Heart right ventricle (tissue), 16 donors: ENCODE measurements around the gene PCBP3. TPM values are rescaled to one million over a fixed set of nuclear protein-coding genes. Genes with fewer than 3 reads are reported as not detected.
A peak's percentile ranks its signal among the peaks of the same experiment; 100 is the strongest.

Experiments used
- ATAC-seq, 8 donors: fragments of 200-7000 bp; cut with Tn5 transposase; one replicate each; pipeline ENCODE4 v1.9.1; 2020; ENCODE audit warnings: mild to moderate bottlenecking in 8 of 8, moderate library complexity in 8 of 8, moderate number of reproducible peaks in 1 of 8
- DNase-seq, 2 donors: peaks; one replicate each; pipeline ENCODE4 v3.0.0-alpha.2; 2020
- H3K27ac ChIP-seq, 10 donors: fragments of 200-600 bp; sonication (generic) in 2 of 10; one replicate each; pipeline versions ENCODE4 v1.5.0 to v1.8.0; 2020 to 2022; ENCODE audit warnings: mild to moderate bottlenecking in 3 of 10
- H3K27me3 ChIP-seq, 7 donors: fragments of 200-600 bp; one replicate each; pipeline ENCODE4 v1.8.0; 2021 to 2022; ENCODE audit warnings: mild to moderate bottlenecking in 2 of 7
- H3K36me3 ChIP-seq, 9 donors: fragments of 200-600 bp; sonication (generic) in 1 of 9; one replicate each; pipeline versions ENCODE4 v1.5.0 to v1.8.0; 2020 to 2022; ENCODE audit warnings: mild to moderate bottlenecking in 2 of 9
- H3K4me1 ChIP-seq, 9 donors: fragments of 200-600 bp; sonication (generic) in 1 of 9; one replicate each; pipeline versions ENCODE4 v1.5.0 to v1.8.0; 2020 to 2022; ENCODE audit warnings: mild to moderate bottlenecking in 4 of 9
- H3K4me3 ChIP-seq, 10 donors: fragments of 200-600 bp; sonication (generic) in 2 of 10; one replicate each; pipeline versions ENCODE4 v1.5.0 to v1.8.0; 2020 to 2022; ENCODE audit warnings: mild to moderate bottlenecking in 7 of 10, moderate library complexity in 2 of 10
- H3K9me3 ChIP-seq, 11 donors: fragments of 200-600 bp in 10 of 11; sonication (generic) in 2 of 11; one replicate each; pipeline versions ENCODE4 v1.5.0 to v1.8.0; 2013 to 2022; ENCODE audit warnings: mild to moderate bottlenecking in 2 of 11, control low read depth in 1 of 11, moderate library complexity in 1 of 11
- WGBS, 2 donors: extraction: QIAGEN DNeasy Blood & Tissue Kit; methylation state at CpG; one replicate each; pipeline ENCODE4 v1.1.7; 2013; ENCODE audit warnings: inconsistent platforms in 1 of 2; 5-methylcytosine and 5-hydroxymethylcytosine counted together
- intact Hi-C, 10 donors: fragments of 100-400 bp; cut with DNase I; formaldehyde crosslinking; loops; one replicate each; pipeline versions ENCODE4 v1.11.1 to v1.14.2; 2022
- polyA plus RNA-seq, 2 donors: library from polyadenylated mRNA; stranded (reverse); fragments of 200-250 nt; gene quantifications; one replicate each; pipeline ENCODE4 v1.2.3, GENCODE V29; 2013
- total RNA-seq, 10 donors: library from RNA; stranded (reverse); fragmentation: NEBNext Ultra II Directional in 3 of 10; extraction: Animal tissue kit (Norgen Biotek cat#: 25700) in 3 of 10; gene quantifications; one replicate each; pipeline versions ENCODE4 v1.2.1 to v1.2.4, GENCODE V29; 2021 to 2023
- TF ChIP-seq, protein P1 (sequence below), 9 donors: fragments of 200-600 bp; sonication (generic) in 2 of 9; IDR thresholded peaks; one replicate each; pipeline versions ENCODE4 v1.5.0 to v1.8.0; 2021 to 2022; ENCODE audit warnings: antibody characterized with exemption in 9 of 9, mild to moderate bottlenecking in 5 of 9, moderate library complexity in 1 of 9
- donor health status: Arrhythmogenic right ventricular cardiomyopathy.
- donor health status: ischemic (EF 13 %, LVEDD 7.1; RV severe dilation, severe dysfunction).
- donor health status: healthy with polysubstance abuse.
- donor health status: DM: no; HTN: yes; CAD: no.
- donor health status: DM: no; HTN: no; CAD: no.
- donor health status: ischemic (EF 25% LVEDD 6.9; RV normal size, moderate dysfunction).
- donor health status: ischemic (EF 25% LVEDD 5.7; RV mildly dilated, moderate dysfunction).
- donor health status: healthy.
- donor health status: DM: yes; HTN: yes; CAD: no.
- donor health status: Ischemic cardiomyopathy.
- donor health status: ischemic (EF 35%, LVEDD 5.7; RV mildly dilated, moderate dysfunction).
- donor health status: nonischemic (EF 11% LVEDD 7.7; RV severe dilation, severe dysfunction).
- donor health status: DM: yes; HTN: yes; CAD: no.
- donor health status: PGD.
- donor health status: ischemic (EF 29% LVEDD 5.4; RV normal size, mild dysfunction).
- donor health status: nonischemic (EF 23%, LVEDD 6.1; RV moderate dilation, normal function).

Gene PCBP3
- total and polyA plus RNA-seq, 12 donors = 0.25 to 11.3 (median 1.2) TPM

DNA sequence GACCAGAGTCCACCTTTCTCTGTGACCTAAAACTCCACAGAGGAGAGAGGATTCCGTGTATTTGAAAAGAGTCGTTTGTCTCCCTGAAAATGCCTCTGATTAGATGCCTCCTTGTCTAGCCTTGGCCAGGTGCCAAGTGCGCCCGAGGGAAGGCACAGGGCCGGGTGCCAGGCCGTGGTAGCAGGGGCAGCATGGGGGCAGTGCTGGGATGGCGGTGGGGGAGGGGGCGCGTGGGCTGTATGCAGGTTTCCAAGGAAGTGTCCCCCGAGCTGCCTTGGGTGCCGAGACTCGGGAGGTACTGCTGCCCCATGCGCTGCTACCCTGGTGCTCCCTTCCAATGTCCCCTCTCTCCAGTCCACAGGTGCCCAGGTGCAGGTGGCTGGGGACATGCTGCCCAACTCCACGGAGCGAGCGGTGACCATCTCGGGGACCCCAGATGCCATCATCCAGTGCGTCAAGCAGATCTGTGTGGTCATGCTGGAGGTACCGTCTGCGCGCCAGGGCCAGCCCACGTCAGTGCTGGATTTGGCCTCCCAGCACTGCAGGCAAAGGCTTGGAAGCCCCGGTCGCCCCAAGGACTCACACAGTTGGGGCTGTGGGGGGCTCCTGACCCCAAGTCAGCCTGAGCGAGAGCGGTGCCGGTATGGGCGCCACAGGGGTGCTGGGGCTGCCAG, 267.2 kb downstream of the PCBP3 start:
- WGBS, 2 donors = 72 to 73% methylated on average over 28 of the region's 28 CpGs
- H3K9me3 ChIP-seq = no peaks in the 10 kb centered on the region
- H3K4me1 ChIP-seq = peaks cover 0 to 5% (median 0%) of the 10 kb centered on the region in 9 donors
- peaks cover 0 to 3% (median 0%) of the 10 kb centered on the region in 7 donors for H3K27me3 ChIP-seq
- H3K36me3 ChIP-seq = no peaks in the 10 kb centered on the region
- TF ChIP-seq, protein P1, sequence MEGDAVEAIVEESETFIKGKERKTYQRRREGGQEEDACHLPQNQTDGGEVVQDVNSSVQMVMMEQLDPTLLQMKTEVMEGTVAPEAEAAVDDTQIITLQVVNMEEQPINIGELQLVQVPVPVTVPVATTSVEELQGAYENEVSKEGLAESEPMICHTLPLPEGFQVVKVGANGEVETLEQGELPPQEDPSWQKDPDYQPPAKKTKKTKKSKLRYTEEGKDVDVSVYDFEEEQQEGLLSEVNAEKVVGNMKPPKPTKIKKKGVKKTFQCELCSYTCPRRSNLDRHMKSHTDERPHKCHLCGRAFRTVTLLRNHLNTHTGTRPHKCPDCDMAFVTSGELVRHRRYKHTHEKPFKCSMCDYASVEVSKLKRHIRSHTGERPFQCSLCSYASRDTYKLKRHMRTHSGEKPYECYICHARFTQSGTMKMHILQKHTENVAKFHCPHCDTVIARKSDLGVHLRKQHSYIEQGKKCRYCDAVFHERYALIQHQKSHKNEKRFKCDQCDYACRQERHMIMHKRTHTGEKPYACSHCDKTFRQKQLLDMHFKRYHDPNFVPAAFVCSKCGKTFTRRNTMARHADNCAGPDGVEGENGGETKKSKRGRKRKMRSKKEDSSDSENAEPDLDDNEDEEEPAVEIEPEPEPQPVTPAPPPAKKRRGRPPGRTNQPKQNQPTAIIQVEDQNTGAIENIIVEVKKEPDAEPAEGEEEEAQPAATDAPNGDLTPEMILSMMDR (IDR thresholded peaks at IDR 0.05) = no peak
- no peak overlapping the region for H3K4me3 ChIP-seq
- intact Hi-C loops = no loop called here
- H3K27ac ChIP-seq = no peak overlapping the region
- ATAC-seq (peak in 1 of 8 donors; percentile 38), DNase-seq (no peak)

DNA sequence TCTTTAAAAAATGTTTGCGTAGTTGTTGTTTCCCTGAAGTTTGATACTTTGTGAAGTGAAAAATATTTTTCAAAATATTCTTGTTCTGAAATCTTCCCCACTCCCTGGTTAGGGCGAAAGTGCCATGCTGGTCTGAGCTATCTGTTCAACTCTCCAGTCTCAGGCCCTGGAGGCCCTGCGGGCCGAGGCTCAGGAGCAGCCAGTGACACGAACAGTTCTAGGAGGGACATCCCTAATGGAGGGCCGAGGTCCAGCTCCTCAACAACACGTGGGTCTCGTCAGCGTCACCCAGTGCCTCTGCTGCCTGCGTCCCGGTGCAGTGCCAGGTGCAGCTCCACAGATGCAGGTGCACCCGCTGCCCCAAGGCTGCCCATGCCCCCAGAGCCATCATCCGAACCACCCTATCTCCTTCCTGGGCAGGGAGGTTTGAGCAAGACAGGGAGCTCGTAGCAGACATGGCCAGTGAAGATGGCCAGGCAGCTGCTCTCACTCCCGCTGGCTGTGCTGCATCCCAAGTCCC, 268.3 kb downstream of the PCBP3 start:
- ATAC-seq (no peak), DNase-seq (no peak)
- intact Hi-C loops = no loop called here
- no peaks in the 10 kb centered on the region for H3K36me3 ChIP-seq
- WGBS, 2 donors = 90 to 91% methylated on average over 15 of the region's 15 CpGs
- peaks cover 0 to 3% (median 0%) of the 10 kb centered on the region in 7 donors for H3K27me3 ChIP-seq
- TF ChIP-seq, protein P1 (IDR thresholded peaks at IDR 0.05) = no peak
- no peak overlapping the region for H3K4me3 ChIP-seq
- no peaks in the 10 kb centered on the region for H3K9me3 ChIP-seq
- peaks cover 0 to 5% (median 0%) of the 10 kb centered on the region in 9 donors for H3K4me1 ChIP-seq
- H3K27ac ChIP-seq = no peak overlapping the region

- Histone ChIP-seq H3K27me3 (peaks cover 0 to 3% (median 0%) of the 10 kb centered on the region in 7 donors), H3K36me3 (no peaks in the 10 kb centered on the region), H3K4me1 (peaks cover 0 to 5% (median 0%) of the 10 kb centered on the region in 9 donors), H3K9me3 (no peaks in the 10 kb centered on the region), H3K4me3 (no peak overlapping the region), H3K27ac (no peak overlapping the region)
- TF ChIP-seq, protein P1 (IDR thresholded peaks at IDR 0.05) = no peak
- intact Hi-C loops = no loop called here
- DNase-seq (no peak), ATAC-seq (no peak)
- WGBS, 2 donors = 74 to 83% methylated on average over 16 of the region's 16 CpGs
These were observed 269.3 kb downstream of the PCBP3 start for GRCh38 chr21:45912611-45913417.

DNA sequence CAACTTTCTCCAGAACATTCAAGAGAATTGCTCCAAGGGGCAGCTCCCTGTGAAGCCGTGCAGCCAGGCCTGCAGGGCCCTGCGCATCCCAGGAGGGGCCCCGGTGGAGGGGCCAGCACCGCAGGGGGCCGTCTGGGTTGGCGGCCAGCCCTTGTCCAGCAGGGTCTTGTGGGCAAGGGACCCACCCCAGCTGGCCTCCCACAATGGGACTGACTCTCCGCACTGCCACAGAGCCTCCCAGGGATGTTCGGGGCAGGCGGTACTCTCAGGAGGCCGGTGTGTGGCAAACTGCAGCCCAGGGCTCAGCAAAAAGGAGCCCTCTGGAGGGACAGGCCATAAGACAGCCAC, 269.9 kb downstream of the PCBP3 start:
- DNase-seq (no peak), ATAC-seq (no peak)
- Histone ChIP-seq H3K4me3 (no peak overlapping the region), H3K27me3 (peaks cover 0 to 3% (median 0%) of the 10 kb centered on the region in 7 donors), H3K4me1 (peaks cover 0 to 5% (median 0%) of the 10 kb centered on the region in 9 donors), H3K36me3 (no peaks in the 10 kb centered on the region), H3K27ac (no peak overlapping the region), H3K9me3 (no peaks in the 10 kb centered on the region)
- TF ChIP-seq, protein P1 (IDR thresholded peaks at IDR 0.05) = no peak
- 75 to 77% methylated on average over 10 of the region's 10 CpGs for WGBS, 2 donors
- intact Hi-C loops = no loop called here
